HG02571 (cell line): ENCODE results near the gene HRG.
"Not testable (repeated sequence)": the region's sequence is repeated elsewhere in the genome, so short reads cannot be mapped to it uniquely, and the experiment has no call there.

ENCODE experiments used
- ATAC-seq: cut with Tn5 transposase; IDR thresholded peaks from one replicate; pipeline ENCODE4 v1.9.1; 2021; ENCODE audit warnings: mild to moderate bottlenecking, moderate library complexity; ENCODE audit not compliant: unreplicated experiment

HRG gene

DNA sequence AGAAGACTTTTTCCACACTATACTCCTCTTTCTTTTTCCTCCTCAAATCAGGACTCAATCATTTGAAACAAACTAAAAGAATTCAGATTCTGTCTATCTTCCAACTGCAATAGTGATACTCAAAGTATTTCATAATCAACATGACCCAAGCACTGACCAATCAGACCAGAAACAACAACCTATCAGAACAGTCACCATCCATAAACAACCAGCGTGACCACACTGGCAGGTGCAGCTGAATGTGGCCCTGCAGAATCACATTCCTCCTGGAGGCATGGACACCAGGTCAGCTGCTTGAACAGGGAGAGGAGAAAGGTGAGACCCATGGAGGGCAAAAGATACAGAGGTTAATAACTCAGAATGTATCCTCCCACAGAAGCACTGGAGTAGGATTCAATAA is 13.3 kb downstream of the HRG start:
- no peak for ATAC-seq

DNA sequence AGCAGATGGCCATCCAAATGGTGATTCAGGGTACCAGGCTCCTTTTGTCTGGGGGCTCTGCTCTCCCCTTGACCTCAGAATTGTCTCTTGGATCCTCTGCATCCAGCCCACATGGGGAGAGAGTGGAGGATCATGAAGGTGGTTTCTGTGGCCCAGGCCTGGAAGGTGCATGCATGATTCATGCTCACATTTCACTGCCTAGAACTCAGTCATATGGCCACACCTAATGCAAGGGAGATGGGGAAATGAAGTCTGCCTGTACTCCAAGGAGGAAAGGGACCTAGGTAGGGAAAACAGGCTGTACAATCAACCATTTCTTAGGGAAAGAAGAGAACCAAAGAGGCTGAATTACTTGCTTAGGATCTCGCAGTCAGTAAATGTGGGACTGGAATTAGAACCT is 15.1 kb downstream of the HRG start:
- ATAC-seq = no peak

DNA sequence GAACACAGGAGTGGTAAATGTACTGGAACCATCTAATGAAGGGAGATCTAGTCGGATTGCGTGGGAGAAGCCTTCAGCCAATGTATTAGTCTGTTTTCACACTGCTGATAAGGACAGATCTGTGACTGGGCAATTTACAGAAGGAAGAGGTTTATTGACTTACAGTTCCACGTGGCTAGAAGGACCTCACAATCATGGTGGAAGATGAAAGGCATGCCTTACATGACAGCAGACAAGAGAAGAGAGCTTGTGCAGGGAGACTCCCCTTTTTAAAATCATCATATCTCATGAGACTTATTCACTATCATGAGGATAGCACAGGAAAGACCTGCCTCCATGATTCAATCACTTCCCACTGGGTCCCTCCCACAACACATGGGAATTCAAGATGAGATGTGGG is 17.0 kb downstream of the HRG start:
- ATAC-seq = no peak

DNA sequence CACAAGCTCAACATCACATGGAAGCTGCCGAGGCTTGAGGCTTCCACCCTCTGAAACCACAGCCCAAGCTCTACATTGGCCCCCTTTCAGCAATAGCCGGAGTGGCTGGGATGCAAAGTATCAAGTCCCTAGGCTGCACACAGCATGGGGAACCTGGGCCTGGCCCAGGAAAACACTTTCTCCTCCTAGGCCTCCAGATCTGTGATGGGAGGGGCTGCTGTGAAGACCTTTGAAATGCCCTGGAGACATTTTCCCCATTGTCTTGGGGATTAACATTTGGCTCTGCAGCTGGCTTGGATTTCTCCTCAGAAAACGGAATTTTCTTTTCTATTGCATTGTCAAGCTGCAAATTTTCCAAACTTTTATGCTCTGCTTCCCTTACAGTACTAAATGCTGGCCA is 18.2 kb downstream of the HRG start:
- ATAC-seq = no peak

DNA sequence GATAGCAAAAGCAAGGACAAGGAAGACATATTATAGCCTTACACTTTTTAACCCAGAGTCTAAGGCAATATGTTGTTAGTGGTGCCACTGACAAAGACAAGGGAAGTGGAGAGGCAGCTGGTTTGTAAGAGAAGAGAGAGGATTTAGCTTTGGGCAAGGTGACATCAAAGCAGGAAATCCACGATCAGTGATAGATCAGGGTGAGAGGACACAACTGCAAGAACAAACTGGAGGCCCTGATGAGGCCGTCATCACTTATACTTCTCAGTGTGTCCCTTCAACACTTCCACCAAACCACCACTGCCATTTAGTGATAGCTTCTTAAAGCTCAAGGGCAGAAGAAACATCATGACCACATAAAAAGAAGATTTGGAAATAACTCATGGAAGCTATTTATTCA is 20.7 kb downstream of the HRG start:
- ATAC-seq = not testable (repeated sequence)

DNA sequence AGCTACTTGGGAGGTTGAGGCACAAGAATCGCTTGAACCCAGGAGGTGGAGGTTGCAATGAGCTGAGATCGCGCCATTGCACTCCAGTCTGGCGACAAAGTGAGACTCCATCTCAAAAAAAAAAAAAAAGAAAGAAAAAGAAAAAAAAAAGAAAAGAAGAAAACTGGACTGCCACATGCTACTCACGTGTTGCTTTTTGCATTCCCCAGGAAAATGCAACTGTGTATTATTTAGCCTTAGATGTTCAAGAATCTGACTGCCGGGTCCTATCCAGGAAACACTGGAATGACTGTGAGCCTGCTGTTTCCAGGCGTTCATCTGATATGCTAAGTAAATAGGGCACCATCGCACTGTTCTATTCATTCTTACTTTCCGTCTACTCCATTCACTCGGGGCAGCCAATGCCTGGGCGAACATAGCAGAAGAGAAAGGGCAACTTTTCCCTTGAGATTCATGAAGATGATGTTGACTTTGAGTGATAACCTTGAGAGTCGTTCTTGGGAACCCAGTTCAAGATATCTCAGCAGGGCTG is 21.4 kb downstream of the HRG start:
- no peak for ATAC-seq

DNA sequence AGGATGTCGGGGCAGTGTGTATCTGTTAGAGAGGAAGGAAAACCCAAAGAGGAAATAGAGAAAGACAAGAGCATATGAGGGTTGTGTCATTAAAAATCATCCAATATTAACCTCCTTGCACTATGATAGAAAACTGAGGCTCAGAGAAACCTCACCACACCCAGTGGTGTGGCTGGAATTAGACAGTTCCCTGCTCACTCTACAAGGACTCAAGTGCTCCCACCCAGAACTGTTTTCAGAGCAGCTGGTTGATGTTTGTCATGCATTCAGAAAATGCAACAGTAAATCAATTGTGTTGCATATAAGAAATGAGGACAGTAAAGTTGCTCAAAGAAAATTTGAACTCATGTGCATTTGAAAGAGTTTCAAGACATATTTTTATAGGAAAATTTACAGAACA is 24.5 kb downstream of the HRG start:
- ATAC-seq = not testable (repeated sequence)

DNA sequence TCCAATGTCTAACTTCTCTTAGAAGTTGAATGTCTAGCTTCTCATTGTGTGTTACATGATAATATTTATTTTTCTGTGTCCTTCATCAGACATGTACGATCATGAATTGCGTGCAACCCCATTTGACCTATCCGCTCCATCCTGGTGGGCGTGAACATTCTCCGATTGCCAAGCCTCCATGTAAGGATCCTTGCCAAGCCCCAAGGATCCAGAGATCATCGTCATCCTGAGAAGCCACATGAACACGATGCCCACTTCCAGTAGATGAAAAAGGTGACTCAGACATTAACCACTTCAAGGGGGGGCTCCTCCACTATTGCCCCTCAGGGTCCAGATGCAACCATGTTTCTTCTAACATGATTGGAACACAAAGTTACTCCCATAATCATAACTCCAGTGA is 25.9 kb downstream of the HRG start:
- no peak for ATAC-seq

DNA sequence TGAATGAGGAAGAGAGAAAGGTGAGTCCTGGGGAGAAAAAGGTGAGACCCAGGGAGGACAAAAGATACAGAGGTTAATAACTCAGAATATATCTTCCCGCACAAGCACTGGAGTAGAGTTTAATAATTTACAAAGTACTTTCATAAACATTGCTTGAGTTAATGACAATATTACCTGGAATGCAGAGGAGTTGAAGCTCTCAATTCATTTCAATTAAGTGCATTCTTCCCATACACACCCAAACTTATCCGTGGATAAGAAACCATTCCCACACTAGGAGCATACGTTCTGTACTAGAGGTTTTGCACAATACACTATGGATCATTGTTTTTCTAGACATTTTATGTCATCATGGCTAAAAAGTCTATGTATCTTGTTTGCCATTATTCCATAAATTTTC is 28.0 kb downstream of the HRG start:
- no peak for ATAC-seq

DNA sequence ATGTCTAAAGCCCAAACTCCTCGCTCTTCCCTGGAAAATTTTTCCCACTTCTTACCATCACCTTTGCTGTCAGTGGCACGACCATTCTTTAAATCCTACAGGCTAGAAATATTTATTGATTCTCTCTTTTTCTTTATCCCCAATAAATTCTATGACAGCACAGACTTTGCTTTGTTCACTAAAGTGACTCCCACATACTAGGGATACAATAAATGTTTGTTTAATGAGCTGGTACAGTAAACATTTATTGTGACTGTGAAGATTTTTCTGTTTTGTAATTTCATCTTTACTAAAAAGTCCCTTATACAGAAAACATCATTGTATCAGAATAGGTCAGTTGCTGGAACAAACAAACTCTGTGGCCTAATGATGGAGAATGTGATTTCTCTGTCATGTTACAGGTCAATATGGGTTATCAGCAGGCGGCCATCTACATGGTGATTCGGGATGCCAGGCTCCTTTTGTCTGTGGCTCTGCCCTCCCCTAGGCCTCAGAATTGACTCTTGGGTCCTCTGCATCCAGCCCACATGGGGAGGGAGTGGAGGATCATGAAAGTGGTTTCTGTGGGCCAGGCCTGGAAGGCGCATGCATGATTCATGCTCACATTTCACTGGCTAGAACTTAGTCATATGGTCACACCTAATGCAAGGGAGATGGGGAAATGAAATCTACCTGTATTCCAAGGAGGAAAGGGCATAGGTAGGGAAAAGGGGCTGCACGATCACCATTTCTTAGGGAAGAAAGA is 28.6 kb downstream of the HRG start:
- ATAC-seq = no peak

DNA sequence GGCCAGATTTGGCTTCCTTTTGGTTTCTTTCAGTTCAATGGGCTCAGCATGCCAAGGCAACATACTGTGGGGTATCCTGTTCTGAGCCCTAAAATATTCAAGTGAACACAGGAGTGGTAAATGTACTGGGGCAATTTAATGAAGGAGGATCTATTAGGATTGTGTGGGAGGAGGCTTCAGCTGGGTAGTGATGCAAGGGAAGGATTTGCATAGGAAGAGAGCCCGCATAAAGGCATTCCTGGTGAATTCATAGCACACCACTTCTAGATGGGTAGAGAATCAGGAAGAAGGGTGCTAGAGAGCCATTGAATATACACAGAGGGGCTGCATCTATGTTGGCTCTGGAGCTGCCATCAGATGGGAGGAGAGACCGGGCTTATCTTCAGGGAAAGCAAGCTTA is 30.7 kb downstream of the HRG start:
- ATAC-seq = no peak

DNA sequence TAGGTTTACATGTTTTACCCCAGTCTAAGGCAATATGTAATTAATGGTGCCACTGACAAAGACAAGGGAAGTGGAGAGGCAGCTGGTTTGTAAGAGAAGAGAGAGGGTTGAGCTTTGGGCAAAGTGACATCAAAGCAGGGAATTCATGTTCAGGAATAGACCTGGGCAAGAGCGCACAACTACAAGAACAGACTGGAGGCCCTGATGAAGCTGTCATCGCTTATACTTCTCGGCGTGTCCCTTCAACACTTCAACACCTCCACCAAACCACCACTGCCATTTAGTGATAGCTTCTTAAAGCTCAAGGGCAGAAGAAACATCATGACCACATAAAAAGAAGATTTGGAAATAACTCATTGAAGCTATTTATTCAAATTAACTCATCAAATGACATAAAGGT is 31.7 kb downstream of the HRG start:
- ATAC-seq = no peak

DNA sequence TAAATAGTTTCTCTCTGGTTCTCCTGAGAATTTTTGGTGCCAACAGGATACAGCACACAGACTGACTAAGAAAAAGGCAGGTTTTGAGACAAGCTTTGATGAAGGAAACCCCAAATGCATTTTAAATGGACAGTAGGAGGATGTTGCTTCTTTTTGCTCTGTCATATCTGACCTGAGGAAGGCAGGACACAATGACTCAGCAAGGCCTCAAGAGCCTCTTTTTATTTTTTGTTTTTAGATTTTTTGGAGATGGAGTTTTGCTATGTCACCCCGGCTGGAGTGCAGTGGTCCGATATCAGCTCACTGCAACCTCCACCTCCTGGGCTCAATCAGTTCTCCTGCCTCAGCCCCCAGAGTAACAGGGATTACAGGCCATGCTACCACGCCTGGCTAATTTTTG is 34.5 kb downstream of the HRG start:
- no peak for ATAC-seq

DNA sequence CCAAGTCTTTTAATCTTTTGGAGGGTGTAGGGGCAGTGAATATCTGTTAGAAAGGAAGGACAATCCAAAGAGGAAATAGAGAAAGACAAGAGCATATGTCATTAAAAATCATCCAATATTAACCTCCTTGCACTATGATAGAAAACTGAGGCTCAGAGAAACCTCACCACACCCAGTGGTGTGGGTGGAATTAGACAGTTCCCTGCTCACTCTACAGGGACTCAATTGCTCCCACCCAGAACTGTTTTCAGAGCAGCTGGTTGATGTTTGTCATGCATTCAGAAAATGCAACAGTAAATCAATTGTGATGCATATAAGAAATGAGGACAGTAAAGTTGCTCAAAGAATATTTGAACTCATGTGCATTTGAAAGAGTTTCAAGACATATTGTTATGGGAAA is 36.6 kb downstream of the HRG start:
- not testable (repeated sequence) for ATAC-seq

DNA sequence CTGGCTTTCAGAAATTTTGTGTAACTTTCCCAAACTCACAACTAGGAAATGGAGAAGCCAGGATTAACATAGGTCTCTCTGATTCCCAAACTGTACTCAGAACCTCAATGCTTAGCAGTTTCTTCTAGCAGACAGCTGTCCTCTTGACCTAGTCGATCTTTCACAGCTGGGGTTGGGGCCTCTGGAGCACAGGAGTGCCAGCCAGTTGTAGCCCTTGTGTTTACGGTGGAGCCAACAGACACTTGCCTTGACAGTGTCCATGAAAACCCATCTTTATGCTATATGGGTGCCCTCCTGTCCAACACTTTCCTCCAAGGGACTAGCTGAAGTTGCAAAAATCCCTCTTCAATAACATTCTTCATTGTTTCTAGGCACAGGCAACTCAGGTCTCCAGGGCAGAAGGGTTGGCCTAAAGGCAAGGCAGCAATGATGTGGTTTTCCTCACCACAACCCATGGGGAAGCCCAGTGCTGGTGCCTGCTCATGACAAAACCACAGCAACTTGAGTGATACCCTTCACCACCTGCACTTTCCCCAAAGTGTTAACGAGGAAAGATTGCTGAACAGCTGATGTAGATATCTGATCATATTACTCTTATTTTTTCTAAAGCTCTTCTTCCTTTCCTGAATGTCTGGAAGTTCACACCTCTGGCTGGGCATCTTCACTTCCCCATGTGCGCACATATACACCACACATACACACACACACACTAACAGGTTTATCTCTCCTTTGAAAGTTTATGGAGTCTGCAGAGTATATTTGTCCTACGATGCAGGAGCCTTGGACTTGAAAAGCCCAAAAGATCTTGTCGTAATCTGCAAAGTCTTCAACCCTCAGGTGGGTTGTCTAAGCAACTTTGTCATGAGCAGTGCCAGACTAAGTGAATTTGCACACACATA is 40.3 kb downstream of the HRG start:
- no peak for ATAC-seq

DNA sequence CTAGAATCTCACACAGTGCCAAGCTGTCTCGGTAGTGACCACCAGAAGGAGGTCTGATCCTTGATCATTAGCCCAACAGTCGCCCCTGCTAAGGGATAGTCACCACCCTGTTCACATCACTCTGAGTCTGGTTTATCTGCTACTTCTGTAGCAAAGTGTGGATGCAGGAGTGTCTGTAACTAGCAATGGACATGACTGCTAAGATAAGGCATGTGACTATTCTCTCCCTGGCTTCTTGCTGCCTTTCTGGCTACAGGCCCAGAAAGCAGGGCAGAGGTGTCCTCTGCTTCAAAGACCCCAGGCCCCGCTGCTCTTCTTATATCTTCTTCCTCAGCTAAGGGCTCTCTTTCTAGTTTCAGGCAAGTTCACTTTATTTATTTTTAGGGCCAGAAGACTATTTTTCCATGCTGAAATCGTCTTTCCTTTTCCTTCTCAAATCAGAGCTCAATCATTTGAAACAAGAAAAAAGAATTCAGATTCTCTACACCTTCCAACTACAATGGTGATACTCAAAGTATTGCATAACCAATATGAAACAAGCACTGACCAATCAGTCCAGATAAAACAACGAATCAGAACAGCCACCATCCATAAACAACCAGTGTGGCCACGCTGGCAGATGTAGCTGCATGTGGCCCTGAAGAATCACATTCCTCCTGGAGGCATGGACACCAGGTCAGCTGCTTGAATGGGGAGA is 43.3 kb downstream of the HRG start:
- no peak for ATAC-seq

DNA sequence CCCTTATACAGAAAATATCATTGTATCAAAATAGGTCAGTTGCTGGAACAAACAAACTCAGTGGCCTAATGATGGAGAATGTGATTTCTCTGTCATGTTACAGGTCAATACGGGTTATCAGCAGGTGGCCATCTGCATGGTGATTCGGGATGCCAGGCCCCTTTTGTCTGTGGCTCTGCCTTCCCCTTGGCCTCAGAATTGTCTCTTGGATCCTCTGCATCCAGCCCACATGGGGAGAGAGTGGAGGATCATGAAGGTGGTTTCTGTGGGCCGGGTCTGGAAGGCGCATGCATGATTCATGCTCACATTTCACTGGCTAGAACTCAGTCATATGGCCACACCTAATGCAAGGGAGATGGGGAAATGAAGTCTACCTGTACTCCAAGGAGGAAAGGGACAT is 44.9 kb downstream of the HRG start:
- ATAC-seq = not testable (repeated sequence)

DNA sequence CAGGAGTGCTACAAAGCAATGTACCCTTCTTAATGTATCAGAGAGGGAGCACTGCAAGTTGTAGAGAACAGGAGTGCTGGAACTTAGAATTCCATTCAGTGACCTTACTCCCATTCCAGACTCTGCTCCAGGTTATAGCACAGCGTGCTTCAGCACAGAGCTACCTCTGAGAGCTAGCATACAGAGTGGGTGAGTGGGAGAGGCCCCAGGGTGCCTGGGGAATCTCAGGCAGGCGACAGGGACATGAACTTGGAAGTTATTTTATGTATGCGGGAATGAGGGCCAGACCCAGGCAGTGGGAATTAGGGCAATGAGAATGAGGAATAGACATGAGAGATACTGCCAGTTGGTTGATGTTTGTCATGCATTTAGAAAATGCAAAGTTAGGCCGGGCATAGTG is 47.7 kb downstream of the HRG start:
- ATAC-seq = no peak

DNA sequence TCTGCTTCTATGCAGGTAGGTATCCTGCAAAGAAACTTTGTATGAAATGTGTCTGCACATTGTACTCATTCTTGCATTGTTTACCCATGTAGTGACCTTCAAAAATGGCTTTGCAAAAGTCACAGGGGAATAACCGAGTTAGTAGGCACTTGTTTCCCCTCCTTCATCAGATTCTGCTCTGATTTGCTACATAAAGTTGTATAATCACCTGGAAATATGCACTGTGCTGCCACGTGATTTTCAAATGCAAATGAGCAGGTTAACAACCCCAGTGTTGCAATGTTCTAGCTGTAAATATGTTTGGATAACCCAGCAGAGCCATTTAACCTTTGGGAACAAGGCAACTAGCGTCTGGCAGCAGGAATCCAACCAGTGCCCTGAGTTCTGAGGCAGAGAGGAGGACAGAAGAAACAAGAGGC is 51.2 kb downstream of the HRG start, which contains the start of gene KNG1:
Gene KNG1, plus strand, starts transcription at position 321 of the 419 bp plus-strand sequence. CDS start 184 bp downstream, outside the sequence.
- no peak for ATAC-seq

DNA sequence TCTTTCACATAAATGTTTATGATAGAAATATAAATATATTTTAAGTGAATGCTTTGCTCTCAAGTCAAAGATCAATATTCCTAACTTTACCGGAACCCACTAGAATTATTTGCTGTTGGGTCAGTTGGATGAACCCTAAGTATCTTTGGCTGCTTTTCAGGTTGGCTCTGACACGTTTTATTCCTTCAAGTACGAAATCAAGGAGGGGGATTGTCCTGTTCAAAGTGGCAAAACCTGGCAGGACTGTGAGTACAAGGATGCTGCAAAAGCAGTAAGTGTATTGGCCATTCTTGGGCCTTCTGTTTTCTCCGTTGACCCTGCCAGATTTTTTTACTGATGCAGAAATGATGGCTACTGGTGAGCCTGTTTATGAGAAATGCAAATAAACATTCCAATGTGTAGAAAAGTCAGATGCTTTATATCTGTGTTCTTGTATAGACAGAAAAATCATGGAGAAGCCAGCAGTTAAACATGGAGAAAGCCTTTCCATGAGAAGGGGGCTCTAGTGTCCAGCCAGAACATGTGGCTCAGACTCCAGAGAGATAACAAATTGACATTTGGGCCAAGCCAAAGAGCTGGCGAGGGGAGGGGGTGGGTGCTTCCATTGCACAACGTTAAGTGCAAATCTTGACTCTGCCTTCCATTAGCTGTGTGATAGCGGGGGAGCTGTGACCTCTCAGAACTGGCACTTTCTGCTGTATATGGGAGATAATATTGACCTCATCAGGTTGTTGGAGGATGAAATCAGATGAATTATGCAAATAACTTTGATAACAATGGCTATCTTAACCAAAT is 54.3 kb downstream of the HRG start:
- ATAC-seq = no peak
